ENCODE data around the gene TBC1D3C.
"Not testable (repeated sequence)": the region's sequence is repeated elsewhere in the genome, so short reads cannot be mapped to it uniquely, and the experiment has no call there.

DNA sequence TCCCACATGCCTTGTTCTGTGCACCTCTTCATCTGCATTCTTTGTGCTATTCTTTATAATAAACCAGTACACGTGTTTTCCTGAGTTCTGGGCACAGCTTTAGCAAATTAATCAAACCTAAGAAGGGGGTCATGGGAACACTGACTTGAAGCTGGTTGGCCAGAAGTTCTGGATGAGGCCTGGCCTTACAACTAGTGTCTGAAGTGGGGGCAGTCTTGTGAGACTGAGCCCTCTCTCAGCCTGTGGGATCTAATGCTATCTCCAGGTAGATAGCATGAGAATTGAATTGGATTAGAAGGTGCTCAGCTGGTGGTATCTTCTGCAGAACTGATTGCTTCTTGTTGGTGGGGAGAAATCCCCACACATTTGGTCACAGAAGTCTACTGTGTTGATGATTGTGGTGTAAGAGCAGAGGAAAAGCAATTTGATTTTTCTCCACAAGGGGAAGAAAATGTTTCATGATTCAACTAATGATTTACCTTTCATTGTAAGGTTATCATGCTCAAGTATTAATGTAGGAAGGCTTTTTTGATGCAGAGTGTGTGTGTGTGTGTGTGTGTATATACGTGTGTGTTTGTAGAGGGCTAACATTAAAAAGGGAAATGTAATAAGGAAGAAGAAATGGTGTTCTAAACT lies 25.7 kb upstream of the TBC1D3C start:
- TF ChIP-seq, protein P1, sequence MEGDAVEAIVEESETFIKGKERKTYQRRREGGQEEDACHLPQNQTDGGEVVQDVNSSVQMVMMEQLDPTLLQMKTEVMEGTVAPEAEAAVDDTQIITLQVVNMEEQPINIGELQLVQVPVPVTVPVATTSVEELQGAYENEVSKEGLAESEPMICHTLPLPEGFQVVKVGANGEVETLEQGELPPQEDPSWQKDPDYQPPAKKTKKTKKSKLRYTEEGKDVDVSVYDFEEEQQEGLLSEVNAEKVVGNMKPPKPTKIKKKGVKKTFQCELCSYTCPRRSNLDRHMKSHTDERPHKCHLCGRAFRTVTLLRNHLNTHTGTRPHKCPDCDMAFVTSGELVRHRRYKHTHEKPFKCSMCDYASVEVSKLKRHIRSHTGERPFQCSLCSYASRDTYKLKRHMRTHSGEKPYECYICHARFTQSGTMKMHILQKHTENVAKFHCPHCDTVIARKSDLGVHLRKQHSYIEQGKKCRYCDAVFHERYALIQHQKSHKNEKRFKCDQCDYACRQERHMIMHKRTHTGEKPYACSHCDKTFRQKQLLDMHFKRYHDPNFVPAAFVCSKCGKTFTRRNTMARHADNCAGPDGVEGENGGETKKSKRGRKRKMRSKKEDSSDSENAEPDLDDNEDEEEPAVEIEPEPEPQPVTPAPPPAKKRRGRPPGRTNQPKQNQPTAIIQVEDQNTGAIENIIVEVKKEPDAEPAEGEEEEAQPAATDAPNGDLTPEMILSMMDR (IDR thresholded peaks at IDR 0.05; ENCODE audit: borderline replicate concordance, extremely low read depth, low read length, poor library complexity, severe bottlenecking), result not testable (repeated sequence)
- TF ChIP-seq EZH2 (IDR thresholded peaks at IDR 0.05; ENCODE audit: borderline replicate concordance, low read depth, low read length, severe bottlenecking), result not testable (repeated sequence)

Data from DND-41 (cell line).